HepG2 (cell line): ENCODE results near the gene TMEM107. TPM values are rescaled to one million over a fixed set of nuclear protein-coding genes. Genes with fewer than 3 reads are reported as not detected.

Source experiments
- ASH2L ChIP-seq: fragments of 300-600, 200-600 bp; sonication (generic); IDR thresholded peaks from 2 replicates; pipeline ENCODE4 v1.7.0; 2017; ENCODE audit warnings: low read depth, mild to moderate bottlenecking, moderate library complexity, mixed read lengths, low read length; ENCODE audit not compliant: insufficient read length
- CREM ChIP-seq, 2 experiments: sonication (generic) in 1 of 2; formaldehyde crosslinking in 1 of 2; IDR thresholded peaks; 2 replicates each; pipeline versions ENCODE4 v1.4.0 to v1.6.1; 2016 to 2020; ENCODE audit warnings: antibody characterized with exemption in 1 of 2, mild to moderate bottlenecking in 1 of 2, missing genetic modification reagents in 1 of 2
- DNMT3B ChIP-seq: conservative IDR thresholded peaks from 2 replicates; pipeline ENCODE4 v1.6.1; 2016; ENCODE audit warnings: missing biosample characterization, control low read depth
- ERF ChIP-seq: IDR thresholded peaks from 2 replicates; pipeline ENCODE4 v1.6.1; 2018; ENCODE audit warnings: missing biosample characterization, missing genetic modification reagents
- FOXA3 ChIP-seq: IDR thresholded peaks from 2 replicates; pipeline ENCODE4 v1.6.1; 2016; ENCODE audit warnings: missing genetic modification reagents, missing compliant biosample characterization
- KLF16 ChIP-seq, 2 experiments: sonication (generic) in 1 of 2; formaldehyde crosslinking in 1 of 2; IDR thresholded peaks; 2 replicates each; pipeline versions ENCODE4 v1.6.1 to v1.8.0; 2016 to 2023; ENCODE audit warnings: missing genetic modification reagents in 2 of 2, missing compliant biosample characterization in 1 of 2
- NCOA2 ChIP-seq: sonication (generic); formaldehyde crosslinking; IDR thresholded peaks from 2 replicates; pipeline ENCODE4 v1.8.0; 2022; ENCODE audit warnings: inconsistent platforms
- NFYC ChIP-seq: IDR thresholded peaks from 2 replicates; pipeline ENCODE4 v1.6.1; 2016; ENCODE audit warnings: missing genetic modification reagents, missing compliant biosample characterization
- POLR2AphosphoS5 ChIP-seq: IDR thresholded peaks from 2 replicates; pipeline ENCODE4 v1.6.1; 2012; ENCODE audit warnings: low read depth, low read length
- PTBP1 ChIP-seq: fragments of 200-400 bp; formaldehyde crosslinking; IDR thresholded peaks from 2 replicates; pipeline ENCODE4 v1.6.1; 2018; ENCODE audit warnings: low read length, low read depth; ENCODE audit not compliant: poor library complexity, severe bottlenecking
- RCOR2 ChIP-seq: IDR thresholded peaks from 2 replicates; pipeline ENCODE4 v1.6.1; 2016; ENCODE audit warnings: missing biosample characterization, missing genetic modification reagents
- SIX4 ChIP-seq: sonication (generic); formaldehyde crosslinking; IDR thresholded peaks from 2 replicates; pipeline ENCODE4 v1.4.0; 2020; ENCODE audit warnings: missing genetic modification reagents
- SKI ChIP-seq: fragments of 450-650 bp; IDR thresholded peaks from one replicate; pipeline ENCODE4 v1.6.1; 2018; ENCODE audit warnings: mild to moderate bottlenecking; ENCODE audit not compliant: partially characterized antibody
- SP2 ChIP-seq: sonication (generic); formaldehyde crosslinking; IDR thresholded peaks from 2 replicates; pipeline ENCODE4 v1.5.1; 2020; ENCODE audit warnings: mild to moderate bottlenecking, missing genetic modification reagents
- SPEN ChIP-seq: sonication (generic); formaldehyde crosslinking; IDR thresholded peaks from 2 replicates; pipeline ENCODE4 v1.5.1; 2020; ENCODE audit warnings: low read depth, mild to moderate bottlenecking, missing genetic modification reagents
- THAP11 ChIP-seq: IDR thresholded peaks from 2 replicates; pipeline ENCODE4 v1.6.1; 2016; ENCODE audit warnings: missing biosample characterization, missing genetic modification reagents
- YY1 ChIP-seq: IDR thresholded peaks from 2 replicates; pipeline ENCODE4 v1.6.1; 2011; ENCODE audit warnings: low read length, low read depth, moderate library complexity, mild to moderate bottlenecking; ENCODE audit not compliant: insufficient read depth, insufficient replicate concordance
- ZBTB38 ChIP-seq: sonication (generic); formaldehyde crosslinking; IDR thresholded peaks from 2 replicates; pipeline ENCODE4 v1.5.1; 2020; ENCODE audit warnings: mild to moderate bottlenecking, missing genetic modification reagents
- polyA plus RNA-seq, 8 experiments: library from polyadenylated mRNA; depleted of rRNA in 3 of 8; stranded (reverse) in 7 of 8; unstranded in 1 of 8; fragments of >200 nt; fragmentation: Illumina TruSeq in 4 of 8; extraction: Trizol in 4 of 8; gene quantifications; 2 replicates each; pipeline versions ENCODE4 v1.2.1 to v1.2.3, GENCODE V29; 2011 to 2016; ENCODE audit warnings: low read depth in 4 of 8, missing spikeins in 1 of 8, mixed read lengths in 1 of 8; ENCODE audit not compliant: insufficient read depth in 1 of 8
- total RNA-seq, 5 experiments: library from RNA; depleted of rRNA; stranded (reverse); fragments of >200 nt; fragmentation: Illumina TruSeq; extraction: Trizol; gene quantifications; 2 replicates each; pipeline ENCODE4 v1.2.3, GENCODE V29; 2016; ENCODE audit warnings: low read depth in 1 of 5
- TF ChIP-seq, protein P1 (sequence below): sonication (generic); formaldehyde crosslinking; IDR thresholded peaks from 2 replicates; pipeline ENCODE4 v1.4.0; 2020; ENCODE audit warnings: mild to moderate bottlenecking, missing genetic modification reagents
- TF ChIP-seq, protein P2 (sequence below): sonication (generic); formaldehyde crosslinking; IDR thresholded peaks from 2 replicates; pipeline ENCODE4 v1.4.0; 2020; ENCODE audit warnings: missing genetic modification reagents
- TF ChIP-seq, protein P3 (sequence below): sonication (generic); formaldehyde crosslinking; IDR thresholded peaks from 2 replicates; pipeline ENCODE4 v1.5.0; 2020; ENCODE audit warnings: missing genetic modification reagents
- TF ChIP-seq, protein P4 (sequence below): IDR thresholded peaks from 2 replicates; pipeline ENCODE4 v1.6.1; 2016; ENCODE audit warnings: mild to moderate bottlenecking
- TF ChIP-seq, protein P5 (sequence below): sonication (generic); formaldehyde crosslinking; IDR thresholded peaks from 2 replicates; pipeline ENCODE4 v1.5.0; 2020; ENCODE audit warnings: mild to moderate bottlenecking, missing genetic modification reagents

TMEM107 gene
- total and polyA plus RNA-seq, 2 of the 13 experiments (the other 11 are each of a cell fraction or from before 2014, with no cell fraction given) = 7.2 to 15.3 TPM

DNA sequence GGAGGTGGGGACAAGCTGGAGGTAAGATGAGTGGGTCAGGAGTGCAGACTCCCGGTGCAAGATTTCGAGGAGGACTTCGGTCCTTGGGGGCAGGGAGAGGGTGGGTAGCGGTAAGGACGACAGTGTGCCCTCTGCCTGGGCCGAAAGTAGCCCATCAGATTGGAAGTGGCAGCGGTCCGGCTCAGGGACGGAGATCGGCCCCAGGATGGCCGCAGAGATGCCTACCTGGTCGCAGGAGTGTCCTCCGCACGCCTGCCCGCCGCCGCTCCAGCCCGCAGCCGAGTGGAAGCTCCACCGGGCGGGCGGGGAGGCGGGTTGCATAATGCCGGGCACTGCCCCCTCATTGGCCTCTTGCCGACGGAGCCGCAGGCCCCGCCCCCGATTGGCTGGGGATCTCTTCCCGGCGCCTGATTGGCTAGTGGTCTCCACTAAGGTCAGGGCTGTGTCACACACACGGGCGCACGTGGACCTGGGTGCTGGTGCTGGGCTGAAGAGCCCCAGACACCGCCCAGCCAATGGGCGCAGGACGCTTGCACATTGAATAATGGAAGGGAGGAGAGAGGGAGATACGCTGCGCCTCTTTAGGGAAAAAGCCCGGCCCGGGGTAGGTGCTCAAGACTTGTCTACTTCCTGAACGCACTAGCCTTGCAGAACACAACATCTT lies 23.9 kb downstream of the TMEM107 start, which contains the start of gene PER1 (continued):
- TF ChIP-seq, protein P1, sequence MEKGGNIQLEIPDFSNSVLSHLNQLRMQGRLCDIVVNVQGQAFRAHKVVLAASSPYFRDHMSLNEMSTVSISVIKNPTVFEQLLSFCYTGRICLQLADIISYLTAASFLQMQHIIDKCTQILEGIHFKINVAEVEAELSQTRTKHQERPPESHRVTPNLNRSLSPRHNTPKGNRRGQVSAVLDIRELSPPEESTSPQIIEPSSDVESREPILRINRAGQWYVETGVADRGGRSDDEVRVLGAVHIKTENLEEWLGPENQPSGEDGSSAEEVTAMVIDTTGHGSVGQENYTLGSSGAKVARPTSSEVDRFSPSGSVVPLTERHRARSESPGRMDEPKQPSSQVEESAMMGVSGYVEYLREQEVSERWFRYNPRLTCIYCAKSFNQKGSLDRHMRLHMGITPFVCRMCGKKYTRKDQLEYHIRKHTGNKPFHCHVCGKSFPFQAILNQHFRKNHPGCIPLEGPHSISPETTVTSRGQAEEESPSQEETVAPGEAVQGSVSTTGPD = no peak
- TF ChIP-seq PTBP1 (no peak), NCOA2 (CRISPR knock-in tag) (no peak), POLR2AphosphoS5 (peak; percentile 32; the same call in 1 of the 2 replicates), DNMT3B (CRISPR knock-in tag) (no peak), SIX4 (CRISPR knock-in tag) (0 out of 2 replicates have a peak, but pooled peaks have one; percentile 27), THAP11 (0 out of 2 replicates have a peak, but pooled peaks have one; percentile 50), ASH2L (peak; percentile 25), RCOR2 (no peak), ERF (CRISPR knock-in tag) (peak; percentile 40; the same call in 1 of the 2 replicates), YY1 (peak; percentile 20), CREM (IDR thresholded peaks at IDR 0.05) (peak; percentile 29; the same call in 1 of the 2 replicates), CREM (CRISPR knock-in tag; IDR thresholded peaks at IDR 0.05) (no peak), KLF16 (CRISPR knock-in tag; IDR thresholded peaks at IDR 0.05) (peak in 1 of 2 experiments; percentile 46; a peak in 1 of 4 replicates), SKI (peak; percentile 52), FOXA3 (CRISPR knock-in tag) (0 out of 2 replicates have a peak, but pooled peaks have one; percentile 22), SPEN (CRISPR knock-in tag) (peak; percentile 42; the same call in 1 of the 2 replicates), SP2 (CRISPR knock-in tag) (peak; percentile 55), ZBTB38 (peak; percentile 17; the same call in 1 of the 2 replicates), NFYC (CRISPR knock-in tag) (peak; percentile 80)
- TF ChIP-seq, protein P2, sequence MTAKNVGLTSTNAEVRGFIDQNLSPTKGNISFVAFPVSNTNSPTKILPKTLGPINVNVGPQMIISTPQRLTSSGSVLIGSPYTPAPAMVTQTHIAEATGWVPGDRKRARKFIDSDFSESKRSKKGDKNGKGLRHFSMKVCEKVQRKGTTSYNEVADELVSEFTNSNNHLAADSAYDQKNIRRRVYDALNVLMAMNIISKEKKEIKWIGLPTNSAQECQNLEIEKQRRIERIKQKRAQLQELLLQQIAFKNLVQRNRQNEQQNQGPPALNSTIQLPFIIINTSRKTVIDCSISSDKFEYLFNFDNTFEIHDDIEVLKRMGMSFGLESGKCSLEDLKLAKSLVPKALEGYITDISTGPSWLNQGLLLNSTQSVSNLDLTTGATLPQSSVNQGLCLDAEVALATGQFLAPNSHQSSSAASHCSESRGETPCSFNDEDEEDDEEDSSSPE (CRISPR knock-in tag) = peak; percentile 32; the same call in 1 of the 2 replicates
- TF ChIP-seq, protein P3, sequence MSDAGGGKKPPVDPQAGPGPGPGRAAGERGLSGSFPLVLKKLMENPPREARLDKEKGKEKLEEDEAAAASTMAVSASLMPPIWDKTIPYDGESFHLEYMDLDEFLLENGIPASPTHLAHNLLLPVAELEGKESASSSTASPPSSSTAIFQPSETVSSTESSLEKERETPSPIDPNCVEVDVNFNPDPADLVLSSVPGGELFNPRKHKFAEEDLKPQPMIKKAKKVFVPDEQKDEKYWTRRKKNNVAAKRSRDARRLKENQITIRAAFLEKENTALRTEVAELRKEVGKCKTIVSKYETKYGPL = peak; percentile 96
- TF ChIP-seq, protein P4, sequence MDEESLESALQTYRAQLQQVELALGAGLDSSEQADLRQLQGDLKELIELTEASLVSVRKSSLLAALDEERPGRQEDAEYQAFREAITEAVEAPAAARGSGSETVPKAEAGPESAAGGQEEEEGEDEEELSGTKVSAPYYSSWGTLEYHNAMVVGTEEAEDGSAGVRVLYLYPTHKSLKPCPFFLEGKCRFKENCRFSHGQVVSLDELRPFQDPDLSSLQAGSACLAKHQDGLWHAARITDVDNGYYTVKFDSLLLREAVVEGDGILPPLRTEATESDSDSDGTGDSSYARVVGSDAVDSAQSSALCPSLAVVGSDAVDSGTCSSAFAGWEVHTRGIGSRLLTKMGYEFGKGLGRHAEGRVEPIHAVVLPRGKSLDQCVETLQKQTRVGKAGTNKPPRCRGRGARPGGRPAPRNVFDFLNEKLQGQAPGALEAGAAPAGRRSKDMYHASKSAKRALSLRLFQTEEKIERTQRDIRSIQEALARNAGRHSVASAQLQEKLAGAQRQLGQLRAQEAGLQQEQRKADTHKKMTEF = peak; percentile 69; the same call in 1 of the 2 replicates
- TF ChIP-seq, protein P5, sequence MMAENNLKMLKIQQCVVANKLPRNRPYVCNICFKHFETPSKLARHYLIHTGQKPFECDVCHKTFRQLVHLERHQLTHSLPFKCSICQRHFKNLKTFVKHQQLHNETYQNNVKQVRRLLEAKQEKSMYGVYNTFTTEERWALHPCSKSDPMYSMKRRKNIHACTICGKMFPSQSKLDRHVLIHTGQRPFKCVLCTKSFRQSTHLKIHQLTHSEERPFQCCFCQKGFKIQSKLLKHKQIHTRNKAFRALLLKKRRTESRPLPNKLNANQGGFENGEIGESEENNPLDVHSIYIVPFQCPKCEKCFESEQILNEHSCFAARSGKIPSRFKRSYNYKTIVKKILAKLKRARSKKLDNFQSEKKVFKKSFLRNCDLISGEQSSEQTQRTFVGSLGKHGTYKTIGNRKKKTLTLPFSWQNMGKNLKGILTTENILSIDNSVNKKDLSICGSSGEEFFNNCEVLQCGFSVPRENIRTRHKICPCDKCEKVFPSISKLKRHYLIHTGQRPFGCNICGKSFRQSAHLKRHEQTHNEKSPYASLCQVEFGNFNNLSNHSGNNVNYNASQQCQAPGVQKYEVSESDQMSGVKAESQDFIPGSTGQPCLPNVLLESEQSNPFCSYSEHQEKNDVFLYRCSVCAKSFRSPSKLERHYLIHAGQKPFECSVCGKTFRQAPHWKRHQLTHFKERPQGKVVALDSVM (CRISPR knock-in tag) = peak; percentile 40; the same call in 1 of the 2 replicates
